Measurements from ENCODE around the gene CNTD1.

Gene CNTD1

DNA sequence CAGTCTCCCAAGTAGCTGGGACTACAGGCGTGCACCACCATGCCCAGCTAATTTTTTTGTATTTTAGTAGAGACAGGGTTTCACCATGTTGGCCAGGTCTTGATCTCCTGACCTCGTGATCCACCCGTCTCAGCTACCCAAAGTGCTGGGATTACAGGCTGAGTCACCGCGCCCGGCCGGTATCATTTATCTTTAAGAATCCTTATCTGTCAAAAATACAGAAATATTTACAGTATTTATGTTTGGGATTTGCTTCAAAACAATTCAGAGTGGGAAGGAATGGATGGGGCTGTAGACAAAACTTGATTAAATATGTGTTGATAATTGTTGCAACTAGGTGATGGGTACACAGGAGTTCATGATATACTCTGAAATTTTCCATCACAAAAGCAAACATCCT lies 22.5 kb downstream of the CNTD1 start:
- H3K79me2 ChIP-seq (ENCODE audit: low read length), result peaks cover 21% of the 10 kb centered on the region
- no peak overlapping the region for H2AFZ ChIP-seq (ENCODE audit: low read depth, low read length)
- H3K4me3 ChIP-seq (ENCODE audit: low read length), result no peak overlapping the region
- peaks cover 7% of the 10 kb centered on the region; the same call in 1 of the 2 replicates for H3K4me1 ChIP-seq (ENCODE audit: low read length)
- H3K27ac ChIP-seq (ENCODE audit: low read length), result no peak overlapping the region
- H3K4me2 ChIP-seq (ENCODE audit: low read length), result no peak overlapping the region
- H3K36me3 ChIP-seq (replicated peaks; ENCODE audit: low read depth, low read length), result peaks cover 32% of the 10 kb centered on the region
- no peaks in the 10 kb centered on the region for H4K20me1 ChIP-seq (ENCODE audit: insufficient read depth, low read length)
- no peak for TF ChIP-seq EZH2phosphoT487 (IDR thresholded peaks at IDR 0.05; ENCODE audit: low read depth)
- TF ChIP-seq, protein P1, sequence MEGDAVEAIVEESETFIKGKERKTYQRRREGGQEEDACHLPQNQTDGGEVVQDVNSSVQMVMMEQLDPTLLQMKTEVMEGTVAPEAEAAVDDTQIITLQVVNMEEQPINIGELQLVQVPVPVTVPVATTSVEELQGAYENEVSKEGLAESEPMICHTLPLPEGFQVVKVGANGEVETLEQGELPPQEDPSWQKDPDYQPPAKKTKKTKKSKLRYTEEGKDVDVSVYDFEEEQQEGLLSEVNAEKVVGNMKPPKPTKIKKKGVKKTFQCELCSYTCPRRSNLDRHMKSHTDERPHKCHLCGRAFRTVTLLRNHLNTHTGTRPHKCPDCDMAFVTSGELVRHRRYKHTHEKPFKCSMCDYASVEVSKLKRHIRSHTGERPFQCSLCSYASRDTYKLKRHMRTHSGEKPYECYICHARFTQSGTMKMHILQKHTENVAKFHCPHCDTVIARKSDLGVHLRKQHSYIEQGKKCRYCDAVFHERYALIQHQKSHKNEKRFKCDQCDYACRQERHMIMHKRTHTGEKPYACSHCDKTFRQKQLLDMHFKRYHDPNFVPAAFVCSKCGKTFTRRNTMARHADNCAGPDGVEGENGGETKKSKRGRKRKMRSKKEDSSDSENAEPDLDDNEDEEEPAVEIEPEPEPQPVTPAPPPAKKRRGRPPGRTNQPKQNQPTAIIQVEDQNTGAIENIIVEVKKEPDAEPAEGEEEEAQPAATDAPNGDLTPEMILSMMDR (IDR thresholded peaks at IDR 0.05; ENCODE audit: low read depth, low read length), result no peak
- no peaks in the 10 kb centered on the region for H3K27me3 ChIP-seq (ENCODE audit: low read depth, low read length)
- H3K9ac ChIP-seq (ENCODE audit: low read length), result no peak overlapping the region
- H3K9me3 ChIP-seq (ENCODE audit: insufficient read depth, low read length), result no peaks in the 10 kb centered on the region

DNA sequence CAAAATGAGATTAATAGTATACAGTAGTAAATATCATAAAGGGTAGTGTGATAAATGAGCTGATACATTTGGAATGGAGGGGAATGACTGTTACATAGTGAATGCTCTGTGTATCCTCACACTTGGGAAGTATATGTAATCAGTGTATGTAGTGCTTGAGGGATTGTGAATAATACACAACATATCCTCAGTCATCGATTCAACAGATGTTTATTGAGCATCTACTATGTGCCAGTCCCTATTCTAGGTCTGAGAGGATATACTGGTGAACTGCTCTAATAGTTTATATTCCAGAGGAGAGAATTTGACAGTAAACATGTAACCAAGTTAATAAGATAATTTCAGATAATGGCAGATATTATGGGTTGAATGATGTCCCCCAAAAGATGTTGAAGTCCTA lies 28.8 kb downstream of the CNTD1 start:
- H3K27ac ChIP-seq (ENCODE audit: low read length), result no peak overlapping the region
- no peaks in the 10 kb centered on the region for H3K36me3 ChIP-seq (replicated peaks; ENCODE audit: low read depth, low read length)
- no peaks in the 10 kb centered on the region for H4K20me1 ChIP-seq (ENCODE audit: insufficient read depth, low read length)
- no peak overlapping the region for H3K4me3 ChIP-seq (ENCODE audit: low read length)
- H2AFZ ChIP-seq (ENCODE audit: low read depth, low read length), result no peak overlapping the region
- H3K9ac ChIP-seq (ENCODE audit: low read length), result no peak overlapping the region
- no peak overlapping the region for H3K4me2 ChIP-seq (ENCODE audit: low read length)
- TF ChIP-seq, protein P1 (IDR thresholded peaks at IDR 0.05; ENCODE audit: low read depth, low read length), result no peak
- no peak for TF ChIP-seq EZH2phosphoT487 (IDR thresholded peaks at IDR 0.05; ENCODE audit: low read depth)
- no peaks in the 10 kb centered on the region for H3K27me3 ChIP-seq (ENCODE audit: low read depth, low read length)
- H3K4me1 ChIP-seq (ENCODE audit: low read length), result peaks cover 12% of the 10 kb centered on the region
- H3K9me3 ChIP-seq (ENCODE audit: insufficient read depth, low read length), result no peaks in the 10 kb centered on the region
- H3K79me2 ChIP-seq (ENCODE audit: low read length), result peaks cover 22% of the 10 kb centered on the region

DNA sequence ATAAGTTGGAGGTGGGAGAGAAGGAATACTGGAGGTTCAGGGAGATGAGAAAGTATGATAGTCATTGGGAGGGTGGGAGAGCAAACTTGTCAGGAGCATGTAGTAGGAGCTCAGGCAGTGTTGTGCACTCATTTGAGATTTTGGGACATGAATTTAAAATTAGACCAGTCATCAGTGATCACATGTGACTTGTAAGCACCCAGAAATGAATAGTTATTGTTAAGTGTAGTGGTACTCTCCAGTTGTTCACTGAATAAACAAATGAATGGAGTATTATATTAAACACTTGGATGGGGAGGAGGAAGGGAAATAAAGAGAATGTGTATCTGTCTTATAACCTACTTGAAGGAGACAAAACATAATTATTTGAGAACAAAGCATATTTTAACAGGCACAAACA lies 32.3 kb downstream of the CNTD1 start:
- Histone ChIP-seq H4K20me1 (ENCODE audit: insufficient read depth, low read length) (no peaks in the 10 kb centered on the region), H3K4me3 (ENCODE audit: low read length) (no peak overlapping the region), H3K79me2 (ENCODE audit: low read length) (peaks cover 40% of the 10 kb centered on the region), H3K9ac (ENCODE audit: low read length) (no peak overlapping the region), H2AFZ (ENCODE audit: low read depth, low read length) (no peak overlapping the region), H3K36me3 (replicated peaks; ENCODE audit: low read depth, low read length) (peaks cover 11% of the 10 kb centered on the region), H3K9me3 (ENCODE audit: insufficient read depth, low read length) (no peaks in the 10 kb centered on the region), H3K4me2 (ENCODE audit: low read length) (no peak overlapping the region), H3K27me3 (ENCODE audit: low read depth, low read length) (no peaks in the 10 kb centered on the region), H3K27ac (ENCODE audit: low read length) (no peak overlapping the region), H3K4me1 (ENCODE audit: low read length) (peaks cover 13% of the 10 kb centered on the region)
- TF ChIP-seq EZH2phosphoT487 (IDR thresholded peaks at IDR 0.05; ENCODE audit: low read depth), result no peak
- TF ChIP-seq, protein P1 (IDR thresholded peaks at IDR 0.05; ENCODE audit: low read depth, low read length), result no peak

DNA sequence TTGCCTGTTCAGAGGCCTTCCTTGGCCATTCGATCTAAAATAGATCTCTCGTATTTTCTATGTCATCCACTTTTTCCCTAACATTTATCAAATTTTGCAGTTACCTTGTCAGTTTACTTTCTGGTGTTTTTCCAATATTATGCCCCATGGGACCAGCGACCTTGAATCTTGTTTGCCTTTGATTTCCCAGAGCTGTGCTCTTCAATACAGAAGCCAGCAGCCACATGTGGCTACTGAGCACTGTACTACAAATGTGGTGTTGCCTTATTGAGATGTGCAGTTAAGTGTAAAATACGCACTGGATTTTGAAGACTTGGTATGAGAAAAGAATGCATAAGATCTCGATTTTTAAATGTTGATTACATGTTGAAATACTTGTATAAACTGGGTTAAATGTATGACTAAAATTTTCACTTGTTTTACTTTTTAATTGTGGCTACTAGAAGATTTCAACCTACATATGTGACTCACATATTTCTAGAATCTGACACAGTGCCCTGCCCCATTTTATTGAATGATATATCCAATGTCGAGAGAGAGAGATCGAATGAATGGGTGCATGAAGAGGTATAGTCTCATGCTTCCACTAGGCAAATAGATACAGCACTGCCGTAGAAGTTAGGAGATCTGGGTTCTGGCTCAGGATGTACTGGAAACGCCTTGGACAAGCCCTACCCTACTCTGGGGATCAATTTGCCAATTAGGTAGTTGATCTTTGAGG lies 33.7 kb downstream of the CNTD1 start:
- Histone ChIP-seq H3K4me1 (ENCODE audit: low read length) (peaks cover 13% of the 10 kb centered on the region), H3K36me3 (replicated peaks; ENCODE audit: low read depth, low read length) (peaks cover 16% of the 10 kb centered on the region), H3K27me3 (ENCODE audit: low read depth, low read length) (no peaks in the 10 kb centered on the region), H3K79me2 (ENCODE audit: low read length) (peaks cover 46% of the 10 kb centered on the region), H3K9me3 (ENCODE audit: insufficient read depth, low read length) (no peaks in the 10 kb centered on the region), H4K20me1 (ENCODE audit: insufficient read depth, low read length) (no peaks in the 10 kb centered on the region), H2AFZ (ENCODE audit: low read depth, low read length) (peak overlapping the region; percentile 90), H3K27ac (ENCODE audit: low read length) (peak overlapping the region; percentile 74), H3K4me2 (ENCODE audit: low read length) (peak overlapping the region; percentile 98), H3K4me3 (ENCODE audit: low read length) (peak overlapping the region; percentile 99), H3K9ac (ENCODE audit: low read length) (peak overlapping the region; percentile 98)
- TF ChIP-seq, protein P1 (IDR thresholded peaks at IDR 0.05; ENCODE audit: low read depth, low read length), result no peak
- no peak for TF ChIP-seq EZH2phosphoT487 (IDR thresholded peaks at IDR 0.05; ENCODE audit: low read depth)
